NCI-H1105 (cell line): ENCODE measurements around the gene PCTP.

Experiments
- DNase-seq: peaks from one replicate; lab custom pipeline; 2025; lab: John Stamatoyannopoulos, UW

PCTP gene

GRCh38 chr17:55750750-55751657 is at the start of gene PCTP:
Gene PCTP (plus strand): TSS chr17:55751051. CDS start chr17:55751104, 53 bp downstream.
- no peak for DNase-seq

- no peak for DNase-seq
Measured at GRCh38 chr17:55702150-55702549, 48.7 kb upstream of the PCTP start.

GRCh38 chr17:55704401-55704800 is 46.5 kb upstream of the PCTP start:
- no peak for DNase-seq

GRCh38 chr17:55705847-55706246 is 45.0 kb upstream of the PCTP start:
- no peak for DNase-seq

GRCh38 chr17:55706808-55707773 is 43.8 kb upstream of the PCTP start:
- DNase-seq = no peak

- no peak for DNase-seq
Measured at GRCh38 chr17:55708175-55708974, 42.5 kb upstream of the PCTP start.

- no peak for DNase-seq
Measured at GRCh38 chr17:55709440-55709839, 41.4 kb upstream of the PCTP start.

- DNase-seq = no peak
Measured at GRCh38 chr17:55709984-55710383, 40.9 kb upstream of the PCTP start.

- DNase-seq = no peak
Measured at GRCh38 chr17:55710410-55710809, 40.4 kb upstream of the PCTP start.

- no peak for DNase-seq
Measured at GRCh38 chr17:55710829-55711496, 39.9 kb upstream of the PCTP start.

GRCh38 chr17:55717432-55717831 is 33.4 kb upstream of the PCTP start:
- no peak for DNase-seq

GRCh38 chr17:55717898-55718735 is 32.7 kb upstream of the PCTP start:
- no peak for DNase-seq

- no peak for DNase-seq
Measured at GRCh38 chr17:55720919-55721836, 29.7 kb upstream of the PCTP start.

- DNase-seq = no peak
Measured at GRCh38 chr17:55722016-55722736, 28.7 kb upstream of the PCTP start.

GRCh38 chr17:55722742-55723487 is 27.9 kb upstream of the PCTP start, which contains the start of gene TMEM100:
Gene TMEM100 (minus strand): TSS chr17:55722864. CDS start chr17:55721070, 1,794 bp downstream.
- no peak for DNase-seq

GRCh38 chr17:55723488-55723848 is 27.4 kb upstream of the PCTP start:
- DNase-seq = no peak

- no peak for DNase-seq
Measured at GRCh38 chr17:55726440-55726839, 24.4 kb upstream of the PCTP start.

- no peak for DNase-seq
Measured at GRCh38 chr17:55727275-55727674, 23.6 kb upstream of the PCTP start.
